B cell (primary cell): ENCODE results near the gene SYT3. TPM values are rescaled to one million over a fixed set of nuclear protein-coding genes. Genes with fewer than 3 reads are reported as not detected.

Source experiments
- ATAC-seq: fragments of 200-7000 bp; cut with Tn5 transposase; one replicate; pipeline ENCODE4 v1.10.0; 2021; ENCODE audit warnings: low read depth, mild to moderate bottlenecking, moderate number of reproducible peaks, moderate library complexity
- CTCF ChIA-PET: fragments of 350-600 bp; sonication (Branson Sonifier 250); formaldehyde crosslinking; loops from one replicate; lab custom pipeline; 2021; ENCODE audit warnings: antibody characterized with exemption, inconsistent platforms; lab: Charles Lee
- POLR2A ChIA-PET: fragments of 350-600 bp; sonication (Branson Sonifier 250); formaldehyde crosslinking; loops from one replicate; lab custom pipeline; 2021; ENCODE audit warnings: antibody characterized with exemption; lab: Charles Lee
- DNase-seq: peaks from one replicate; pipeline ENCODE4 v3.0.0; 2013
- H2AFZ ChIP-seq: 2 replicates; pipeline ENCODE4 v1.6.1; 2012; ENCODE audit warnings: mild to moderate bottlenecking, low read depth, low read length; ENCODE audit not compliant: insufficient read depth, poor library complexity, severe bottlenecking
- H3K27ac ChIP-seq, 2 donors: 1 replicate in 1 of 2; 2 replicates in 1 of 2; pipeline ENCODE4 v1.5.1; 2012 to 2013; ENCODE audit warnings: low read length in 2 of 2, mild to moderate bottlenecking in 2 of 2, moderate library complexity in 1 of 2
- H3K27me3 ChIP-seq, 4 experiments: fragments of 200-600 bp in 1 of 4; sonication (generic) in 1 of 4; replicated peaks in 1 of 4; 1 replicate in 2 of 4; 2 replicates in 2 of 4; pipeline versions ENCODE4 v1.6.1 to v1.7.0; 2013 to 2016; ENCODE audit warnings: low read length in 3 of 4, mild to moderate bottlenecking in 2 of 4, mixed read lengths in 1 of 4, moderate library complexity in 1 of 4; ENCODE audit not compliant: insufficient read depth in 4 of 4, control insufficient read depth in 3 of 4; ENCODE audit errors: control extremely low read depth in 1 of 4
- H3K36me3 ChIP-seq, 2 experiments: replicated peaks in 1 of 2; 1 replicate in 1 of 2; 2 replicates in 1 of 2; pipeline versions ENCODE4 v1.6.1 to v1.7.1; 2013; ENCODE audit warnings: low read length in 1 of 2; ENCODE audit not compliant: insufficient read depth in 2 of 2, control insufficient read depth in 1 of 2; ENCODE audit errors: control extremely low read depth in 1 of 2, extremely low read depth in 1 of 2
- H3K4me1 ChIP-seq, 2 donors: fragments of 200-600 bp in 1 of 2; sonication (generic) in 1 of 2; 1 replicate in 1 of 2; 2 replicates in 1 of 2; pipeline versions ENCODE4 v1.5.1 to v1.6.1; 2013 to 2017; ENCODE audit warnings: low read length in 2 of 2; ENCODE audit not compliant: control insufficient read depth in 2 of 2, insufficient read depth in 2 of 2
- H3K4me2 ChIP-seq: replicated peaks from 2 replicates; pipeline ENCODE3; 2012; ENCODE audit warnings: mild to moderate bottlenecking, low read depth, low read length; ENCODE audit not compliant: poor library complexity, severe bottlenecking
- H3K4me3 ChIP-seq, 5 experiments: fragments of 200-600 bp in 1 of 5; sonication (generic) in 1 of 5; 1 replicate in 3 of 5; 2 replicates in 2 of 5; pipeline versions ENCODE4 v1.5.1 to v1.7.0; 2011 to 2016; ENCODE audit warnings: low read length in 4 of 5, mild to moderate bottlenecking in 4 of 5, low read depth in 2 of 5, control low read depth in 1 of 5, moderate library complexity in 1 of 5; ENCODE audit not compliant: insufficient read depth in 1 of 5; ENCODE audit errors: control extremely low read depth in 1 of 5, extremely low read depth in 1 of 5
- H3K79me2 ChIP-seq: fragments of 200-600 bp; sonication (generic); one replicate; pipeline ENCODE4 v1.6.0; 2016; ENCODE audit warnings: low read length; ENCODE audit not compliant: control insufficient read depth, insufficient read depth
- H3K9ac ChIP-seq: fragments of 200-600 bp; sonication (generic); 2 replicates; pipeline ENCODE4 v1.6.1; 2017; ENCODE audit warnings: mild to moderate bottlenecking, low read length, moderate library complexity
- H3K9me3 ChIP-seq, 3 donors: one replicate each; pipeline versions ENCODE4 v1.6.1 to v1.7.1; 2013; ENCODE audit warnings: low read length in 2 of 3; ENCODE audit not compliant: control insufficient read depth in 2 of 3, insufficient read depth in 1 of 3; ENCODE audit errors: control extremely low read depth in 1 of 3
- H4K20me1 ChIP-seq: 2 replicates; pipeline ENCODE4 v1.6.0; 2012; ENCODE audit warnings: mild to moderate bottlenecking, low read length; ENCODE audit not compliant: insufficient read depth, control insufficient read depth, poor library complexity, severe bottlenecking
- H3K27ac Mint-ChIP-seq: one replicate; pipeline ENCODE4 v1.8.0; 2021; ENCODE audit warnings: mixed read lengths
- H3K27me3 Mint-ChIP-seq: one replicate; pipeline ENCODE4 v1.8.0; 2021; ENCODE audit warnings: mixed read lengths
- H3K4me1 Mint-ChIP-seq: one replicate; pipeline ENCODE4 v1.8.0; 2021; ENCODE audit warnings: mixed read lengths
- H3K4me3 Mint-ChIP-seq: one replicate; pipeline ENCODE4 v1.8.0; 2021; ENCODE audit warnings: mixed read lengths
- H3K9me3 Mint-ChIP-seq: one replicate; pipeline ENCODE4 v1.8.0; 2022; ENCODE audit warnings: mixed read lengths; ENCODE audit not compliant: insufficient read depth
- EZH2 ChIP-seq: IDR thresholded peaks from 2 replicates; pipeline ENCODE4 v1.6.1; 2012; ENCODE audit warnings: borderline replicate concordance, low read depth, mild to moderate bottlenecking, moderate library complexity, low read length; ENCODE audit not compliant: insufficient read depth, poor library complexity, severe bottlenecking
- WGBS: methylation state at CpG from one replicate; pipeline ENCODE4 v1.1.5; 2013; ENCODE audit warnings: missing lambda C conversion rate; ENCODE audit not compliant: insufficient coverage; 5-methylcytosine and 5-hydroxymethylcytosine counted together
- intact Hi-C: fragments of 100-400 bp; cut with micrococcal nuclease; formaldehyde crosslinking; loops from one replicate; pipeline ENCODE4 v1.10.0; 2022
- polyA plus RNA-seq: library from polyadenylated mRNA; depleted of rRNA; stranded (reverse); fragments of >200 nt; gene quantifications from 2 replicates; pipeline ENCODE4 v1.2.3, GENCODE V29; 2012
- total RNA-seq, 2 donors: library from RNA; stranded (reverse); fragments of 120-200 nt in 1 of 2; gene quantifications; 1 replicate in 1 of 2; 2 replicates in 1 of 2; pipeline versions ENCODE4 v1.2.3 to v1.2.4, GENCODE V29; 2013 to 2022
- TF ChIP-seq, protein P1 (sequence below): fragments of 200-600 bp; IDR thresholded peaks from one replicate; pipeline ENCODE4 v1.8.0; 2022; ENCODE audit warnings: antibody characterized with exemption, mild to moderate bottlenecking

Gene SYT3
- total and polyA plus RNA-seq, 2 donors (not counting 1 experiment from before 2014, with no cell fraction given): 0.09 to 0.17 TPM

DNA sequence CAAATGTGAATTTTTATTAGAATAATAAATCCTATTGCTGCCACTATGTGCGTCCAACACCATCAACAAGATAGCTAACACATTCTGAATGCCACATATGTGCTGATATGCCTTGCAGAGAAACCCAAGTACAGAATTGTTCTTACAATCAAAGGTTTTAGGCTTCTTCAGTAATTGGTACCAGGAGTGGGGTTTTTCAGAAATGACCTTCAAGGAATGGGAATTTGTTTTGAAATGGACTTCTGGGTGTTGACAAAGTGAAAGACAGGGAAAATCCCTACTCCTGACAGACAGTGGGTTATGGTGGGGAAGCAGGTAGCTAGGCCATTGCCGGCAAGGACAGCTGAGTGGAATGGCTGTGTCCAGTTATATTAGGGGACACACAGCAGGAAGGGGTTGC is 5.7 kb downstream of the SYT3 start:
- no peak overlapping the region for H3K4me3 ChIP-seq
- peaks cover 6% of the 10 kb centered on the region for H3K4me1 Mint-ChIP-seq
- CTCF ChIA-PET: no interaction called here
- no peak overlapping the region for H3K27ac Mint-ChIP-seq
- intact Hi-C loops: no loop called here
- no peak for TF ChIP-seq EZH2
- TF ChIP-seq, protein P1, sequence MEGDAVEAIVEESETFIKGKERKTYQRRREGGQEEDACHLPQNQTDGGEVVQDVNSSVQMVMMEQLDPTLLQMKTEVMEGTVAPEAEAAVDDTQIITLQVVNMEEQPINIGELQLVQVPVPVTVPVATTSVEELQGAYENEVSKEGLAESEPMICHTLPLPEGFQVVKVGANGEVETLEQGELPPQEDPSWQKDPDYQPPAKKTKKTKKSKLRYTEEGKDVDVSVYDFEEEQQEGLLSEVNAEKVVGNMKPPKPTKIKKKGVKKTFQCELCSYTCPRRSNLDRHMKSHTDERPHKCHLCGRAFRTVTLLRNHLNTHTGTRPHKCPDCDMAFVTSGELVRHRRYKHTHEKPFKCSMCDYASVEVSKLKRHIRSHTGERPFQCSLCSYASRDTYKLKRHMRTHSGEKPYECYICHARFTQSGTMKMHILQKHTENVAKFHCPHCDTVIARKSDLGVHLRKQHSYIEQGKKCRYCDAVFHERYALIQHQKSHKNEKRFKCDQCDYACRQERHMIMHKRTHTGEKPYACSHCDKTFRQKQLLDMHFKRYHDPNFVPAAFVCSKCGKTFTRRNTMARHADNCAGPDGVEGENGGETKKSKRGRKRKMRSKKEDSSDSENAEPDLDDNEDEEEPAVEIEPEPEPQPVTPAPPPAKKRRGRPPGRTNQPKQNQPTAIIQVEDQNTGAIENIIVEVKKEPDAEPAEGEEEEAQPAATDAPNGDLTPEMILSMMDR: no peak
- peaks cover 48% of the 10 kb centered on the region for H3K27me3 Mint-ChIP-seq
- ATAC-seq (no peak), DNase-seq (no peak)
- no peaks in the 10 kb centered on the region for H3K79me2 ChIP-seq
- no peak overlapping the region for H3K27ac ChIP-seq
- peaks cover 11% of the 10 kb centered on the region for H3K9me3 Mint-ChIP-seq
- no peaks in the 10 kb centered on the region for H3K36me3 ChIP-seq
- no peak overlapping the region for H2AFZ ChIP-seq
- no peak overlapping the region for H3K4me3 Mint-ChIP-seq
- peaks cover 1 to 51% (median 24%) of the 10 kb centered on the region in 3 donors for H3K9me3 ChIP-seq
- no peak overlapping the region for H3K9ac ChIP-seq
- H3K4me1 ChIP-seq: peaks cover 3% of the 10 kb centered on the region in 2 donors
- no peaks in the 10 kb centered on the region for H4K20me1 ChIP-seq
- peaks cover 0 to 18% (median 8%) of the 10 kb centered on the region in 4 experiments for H3K27me3 ChIP-seq
- no peak overlapping the region for H3K4me2 ChIP-seq
- POLR2A ChIA-PET: no interaction called here
- WGBS: no CpG with 5 or more reads among the region's 2 CpGs

DNA sequence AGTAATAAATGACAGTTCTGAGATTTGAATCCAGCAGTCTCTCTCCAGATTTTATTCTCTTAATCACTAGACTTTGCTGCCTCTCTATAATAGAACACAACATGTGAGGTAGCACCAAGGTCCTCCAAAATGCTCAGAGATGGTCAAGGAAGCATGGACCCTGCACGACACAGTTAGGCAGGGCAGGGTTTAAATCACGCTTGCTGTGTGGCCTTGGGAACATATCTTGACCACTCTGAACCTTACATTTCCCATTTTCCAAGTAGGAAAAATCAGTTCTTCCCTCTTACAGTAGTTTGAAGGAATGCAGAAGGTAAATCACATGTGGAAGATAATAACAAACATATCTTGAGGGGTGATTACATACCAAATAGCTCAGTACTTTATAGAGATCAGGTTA is 6.3 kb downstream of the SYT3 start:
- Histone ChIP-seq H2AFZ (no peak overlapping the region), H3K27ac (no peak overlapping the region), H3K4me2 (no peak overlapping the region), H3K4me3 (no peak overlapping the region), H3K9ac (no peak overlapping the region), H3K36me3 (no peaks in the 10 kb centered on the region), H4K20me1 (no peaks in the 10 kb centered on the region), H3K4me1 (no peaks in the 10 kb centered on the region), H3K79me2 (no peaks in the 10 kb centered on the region), H3K27me3 (peaks cover 0 to 12% (median 5%) of the 10 kb centered on the region in 4 experiments), H3K9me3 (peaks cover 1 to 48% (median 24%) of the 10 kb centered on the region in 3 donors)
- TF ChIP-seq, protein P1: no peak
- no peak for TF ChIP-seq EZH2
- ATAC-seq: no peak
- no peak for DNase-seq
- intact Hi-C loops: no loop called here
- peaks cover 42% of the 10 kb centered on the region for H3K27me3 Mint-ChIP-seq
- POLR2A ChIA-PET: no interaction called here
- no CpG with 5 or more reads among the region's 2 CpGs for WGBS
- H3K4me3 Mint-ChIP-seq: no peak overlapping the region
- H3K4me1 Mint-ChIP-seq: peaks cover under 1% of the 10 kb centered on the region
- peaks cover 11% of the 10 kb centered on the region for H3K9me3 Mint-ChIP-seq
- no peak overlapping the region for H3K27ac Mint-ChIP-seq
- CTCF ChIA-PET: no interaction called here
